NB4 (cell line): ENCODE measurements around the gene CCNE1.
"Not testable (repeated sequence)": the region's sequence is repeated elsewhere in the genome, so short reads cannot be mapped to it uniquely, and the experiment has no call there.

Experiments used
- DNase-seq: peaks from one replicate; pipeline ENCODE4 v3.0.0; 2010; ENCODE audit warnings: low read depth
- H3K4me3 ChIP-seq: one replicate; pipeline ENCODE4 v1.5.1; 2011; ENCODE audit warnings: mild to moderate bottlenecking, low read depth, low read length, moderate library complexity
- MYC ChIP-seq: IDR thresholded peaks from 2 replicates; pipeline ENCODE4 v1.6.1; 2011; ENCODE audit warnings: low read depth, low read length
- POLR2A ChIP-seq: IDR thresholded peaks from 2 replicates; pipeline ENCODE4 v1.6.1; 2011; ENCODE audit warnings: mild to moderate bottlenecking; ENCODE audit not compliant: insufficient read length; ENCODE audit errors: extremely low read depth
- TF ChIP-seq, protein P1 (sequence below): IDR thresholded peaks from one replicate; pipeline ENCODE4 v1.5.1; 2012; ENCODE audit warnings: low read depth, low read length
- TF ChIP-seq, protein P2 (sequence below): IDR thresholded peaks from 2 replicates; pipeline ENCODE4 v1.6.1; 2011; ENCODE audit warnings: low read depth, low read length

CCNE1 gene

DNA sequence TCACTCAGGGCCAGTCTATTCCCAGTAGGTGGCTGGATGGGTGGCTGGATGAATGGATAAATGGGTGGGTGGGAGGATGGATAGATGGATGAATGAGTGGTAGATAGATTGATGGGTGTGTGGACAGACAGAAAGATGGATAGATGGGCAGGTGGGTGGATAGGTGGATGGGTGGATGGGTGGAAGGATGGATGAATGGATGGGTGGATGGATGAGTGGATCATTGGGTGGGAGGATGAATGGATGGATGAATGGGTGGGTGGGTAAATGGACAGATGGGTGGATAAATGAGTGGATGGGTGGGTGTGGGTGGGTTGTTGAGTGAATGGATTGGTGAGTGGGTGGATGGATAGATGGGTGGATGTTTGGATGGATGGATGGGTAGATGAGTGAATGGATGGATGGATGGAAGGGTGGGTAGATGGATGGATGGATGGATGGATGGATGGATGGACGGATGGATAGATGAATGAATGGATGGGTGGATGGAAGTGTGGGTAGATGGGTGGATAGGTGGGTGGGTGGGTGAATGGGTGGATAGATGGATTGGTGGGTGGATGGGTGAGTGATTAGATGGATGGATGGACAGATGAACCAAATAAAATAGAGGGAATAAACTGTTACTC is 27.1 kb upstream of the CCNE1 start:
- DNase-seq = no peak
- no peak for TF ChIP-seq MYC
- no peak overlapping the region for H3K4me3 ChIP-seq

DNA sequence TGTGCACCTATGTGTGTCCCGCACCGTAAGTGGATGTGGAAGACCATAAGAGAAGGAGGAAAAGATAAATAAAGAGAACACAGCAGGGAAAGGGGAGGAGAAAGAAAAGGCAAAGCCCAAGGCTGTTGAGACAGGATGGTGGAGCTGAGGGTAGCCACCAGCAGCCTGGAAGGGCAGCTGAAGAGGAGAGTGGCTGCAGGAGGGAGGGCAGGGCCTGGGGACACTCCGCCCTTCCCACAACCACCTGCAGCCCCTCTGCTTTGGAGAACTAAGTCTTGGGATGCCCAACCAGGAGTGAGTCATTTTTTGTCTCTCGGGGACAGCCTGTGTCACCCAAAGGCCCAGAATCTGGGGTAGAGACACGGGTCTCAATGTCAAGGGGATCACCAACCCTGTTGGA is 26.4 kb upstream of the CCNE1 start:
- H3K4me3 ChIP-seq = no peak overlapping the region
- DNase-seq = no peak
- TF ChIP-seq, protein P1, sequence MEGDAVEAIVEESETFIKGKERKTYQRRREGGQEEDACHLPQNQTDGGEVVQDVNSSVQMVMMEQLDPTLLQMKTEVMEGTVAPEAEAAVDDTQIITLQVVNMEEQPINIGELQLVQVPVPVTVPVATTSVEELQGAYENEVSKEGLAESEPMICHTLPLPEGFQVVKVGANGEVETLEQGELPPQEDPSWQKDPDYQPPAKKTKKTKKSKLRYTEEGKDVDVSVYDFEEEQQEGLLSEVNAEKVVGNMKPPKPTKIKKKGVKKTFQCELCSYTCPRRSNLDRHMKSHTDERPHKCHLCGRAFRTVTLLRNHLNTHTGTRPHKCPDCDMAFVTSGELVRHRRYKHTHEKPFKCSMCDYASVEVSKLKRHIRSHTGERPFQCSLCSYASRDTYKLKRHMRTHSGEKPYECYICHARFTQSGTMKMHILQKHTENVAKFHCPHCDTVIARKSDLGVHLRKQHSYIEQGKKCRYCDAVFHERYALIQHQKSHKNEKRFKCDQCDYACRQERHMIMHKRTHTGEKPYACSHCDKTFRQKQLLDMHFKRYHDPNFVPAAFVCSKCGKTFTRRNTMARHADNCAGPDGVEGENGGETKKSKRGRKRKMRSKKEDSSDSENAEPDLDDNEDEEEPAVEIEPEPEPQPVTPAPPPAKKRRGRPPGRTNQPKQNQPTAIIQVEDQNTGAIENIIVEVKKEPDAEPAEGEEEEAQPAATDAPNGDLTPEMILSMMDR = no peak
- TF ChIP-seq, protein P2, sequence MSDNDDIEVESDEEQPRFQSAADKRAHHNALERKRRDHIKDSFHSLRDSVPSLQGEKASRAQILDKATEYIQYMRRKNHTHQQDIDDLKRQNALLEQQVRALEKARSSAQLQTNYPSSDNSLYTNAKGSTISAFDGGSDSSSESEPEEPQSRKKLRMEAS = no peak
- TF ChIP-seq MYC (no peak), POLR2A (no peak)

DNA sequence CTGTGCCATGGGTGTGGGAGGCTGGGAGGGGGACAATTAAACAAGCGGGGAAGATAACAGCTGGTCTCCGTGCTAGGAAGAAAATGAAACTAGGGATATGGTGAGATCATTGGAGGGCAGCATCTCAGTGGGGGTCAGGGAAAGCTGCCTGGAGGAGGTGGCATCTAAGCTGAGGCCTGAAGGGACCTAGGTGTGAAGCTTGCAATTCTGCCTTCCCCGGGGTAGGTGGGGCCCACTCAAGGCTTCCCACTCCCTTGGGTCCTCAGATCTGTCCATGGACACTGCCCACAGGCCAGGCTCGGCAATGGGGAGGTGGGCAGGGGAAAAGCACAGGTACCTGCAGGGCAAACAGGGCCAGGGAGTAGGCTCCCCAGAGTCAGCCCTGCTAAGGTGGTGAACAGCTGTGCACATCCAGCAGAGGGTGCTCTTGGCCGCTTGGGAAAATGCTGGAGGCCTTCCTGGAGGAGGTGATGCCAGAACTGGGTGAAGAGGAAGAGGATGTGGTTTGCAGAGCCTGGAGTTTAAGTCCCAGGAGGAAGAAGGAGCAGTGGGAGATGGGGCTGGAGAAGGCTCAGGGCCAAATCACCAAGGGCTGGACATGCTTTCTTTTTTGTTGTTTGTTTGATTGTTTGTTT is 25.7 kb upstream of the CCNE1 start:
- H3K4me3 ChIP-seq = no peak overlapping the region
- no peak for TF ChIP-seq POLR2A
- TF ChIP-seq, protein P2 = no peak
- TF ChIP-seq, protein P1 = peak; percentile 26
- TF ChIP-seq MYC = no peak
- peak; percentile 27 for DNase-seq

DNA sequence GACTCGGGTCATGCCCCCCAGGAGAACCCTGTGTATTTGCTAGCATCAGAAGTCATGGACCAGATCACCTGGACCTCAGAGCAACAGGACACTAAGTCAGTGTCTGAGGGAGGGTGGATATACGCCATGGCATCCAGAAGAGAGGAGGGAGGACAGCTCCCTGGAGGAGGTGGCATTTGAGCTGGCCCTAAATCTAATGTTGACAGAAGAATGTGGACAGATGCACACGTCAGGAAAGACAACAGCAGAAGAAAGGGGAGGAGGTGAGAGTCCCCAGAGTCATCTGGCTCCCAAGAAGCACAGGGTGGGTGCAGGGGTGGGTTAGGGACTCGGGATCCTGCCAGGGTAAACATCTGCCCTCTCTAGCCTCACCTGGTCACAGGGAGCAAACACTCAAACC is 24.5 kb upstream of the CCNE1 start:
- DNase-seq = no peak
- TF ChIP-seq, protein P1 = no peak
- TF ChIP-seq POLR2A (no peak), MYC (no peak)
- TF ChIP-seq, protein P2 = no peak
- H3K4me3 ChIP-seq = no peak overlapping the region

DNA sequence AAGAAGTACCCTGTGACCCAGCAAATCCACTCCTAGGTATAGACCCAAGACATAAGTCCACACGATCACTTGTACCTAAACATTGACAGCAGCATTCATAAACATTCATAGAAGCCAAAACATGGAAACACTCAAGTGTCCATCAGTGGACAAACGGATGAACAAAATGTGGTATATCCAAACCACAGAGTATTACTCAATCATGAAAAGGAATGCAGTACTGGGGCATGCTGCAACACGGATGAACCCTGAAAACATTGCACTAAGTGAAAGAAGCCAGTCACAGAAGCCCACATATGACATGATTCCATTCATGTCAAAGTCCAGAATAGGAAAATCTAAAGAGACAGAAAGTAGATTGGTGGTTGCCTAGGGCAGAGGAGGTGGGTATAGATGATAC is 22.8 kb upstream of the CCNE1 start:
- TF ChIP-seq, protein P1 = no peak
- TF ChIP-seq, protein P2 = no peak
- TF ChIP-seq MYC = no peak
- TF ChIP-seq POLR2A = no peak
- DNase-seq = peak; percentile 13
- H3K4me3 ChIP-seq = no peak overlapping the region

DNA sequence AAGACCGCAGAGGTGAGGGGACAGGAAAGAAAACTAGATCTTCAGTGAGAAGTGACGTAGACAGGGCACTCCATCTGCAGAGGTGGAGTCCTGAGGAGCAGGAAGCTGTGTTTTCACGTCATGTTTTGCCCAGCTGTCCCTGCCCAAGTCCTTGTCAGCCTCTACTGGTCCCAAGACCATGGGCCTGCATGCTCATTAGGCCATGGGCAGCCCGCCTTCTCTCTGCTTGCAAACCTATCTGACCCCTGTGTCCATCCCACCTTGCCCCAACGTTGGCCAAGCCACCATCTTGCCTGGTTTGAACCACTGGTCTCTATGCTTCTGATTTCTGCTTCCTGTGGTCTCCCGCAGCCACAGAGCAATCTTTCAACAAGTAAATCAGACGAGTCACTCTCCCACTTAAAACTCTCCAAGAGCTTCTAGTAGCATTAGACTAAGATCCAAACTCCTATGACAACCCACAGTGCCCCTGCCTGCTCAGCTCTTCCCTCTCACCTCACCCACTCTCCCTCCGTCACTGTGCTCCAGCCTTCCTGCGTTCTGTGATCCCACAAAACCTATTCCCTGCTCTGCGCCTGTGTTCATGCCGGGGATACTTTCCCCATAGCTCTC is 18.6 kb upstream of the CCNE1 start:
- DNase-seq = no peak
- TF ChIP-seq POLR2A (no peak), MYC (no peak)
- TF ChIP-seq, protein P1 = no peak
- TF ChIP-seq, protein P2 = no peak
- H3K4me3 ChIP-seq = no peak overlapping the region

DNA sequence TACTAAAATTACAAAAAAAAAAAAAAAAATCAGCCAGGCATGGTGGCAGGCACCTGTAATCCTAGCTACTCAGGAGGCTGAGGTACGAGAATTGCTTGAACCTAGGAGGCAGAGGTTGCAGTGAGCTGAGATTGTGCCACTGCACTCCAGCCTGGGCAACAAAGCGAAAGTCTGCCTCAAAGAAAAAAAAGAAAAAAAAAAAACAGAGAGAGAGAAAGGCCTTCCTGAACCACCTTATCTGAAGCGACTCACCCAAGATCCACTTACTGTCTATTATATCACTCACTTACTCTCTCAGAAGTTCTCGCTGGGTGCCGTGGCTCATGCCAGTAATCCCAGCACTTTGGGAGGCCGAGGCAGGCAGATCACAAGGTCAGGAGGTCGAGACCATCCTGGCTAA is 17.3 kb upstream of the CCNE1 start:
- H3K4me3 ChIP-seq, DNase-seq: not testable (repeated sequence)
